ENCODE results near the gene ETV3. TPM values are rescaled to one million over a fixed set of nuclear protein-coding genes. Genes with fewer than 3 reads are reported as not detected.

Gene ETV3
- total RNA-seq, 1 experiment from 2014 or later = 7.3 TPM

DNA sequence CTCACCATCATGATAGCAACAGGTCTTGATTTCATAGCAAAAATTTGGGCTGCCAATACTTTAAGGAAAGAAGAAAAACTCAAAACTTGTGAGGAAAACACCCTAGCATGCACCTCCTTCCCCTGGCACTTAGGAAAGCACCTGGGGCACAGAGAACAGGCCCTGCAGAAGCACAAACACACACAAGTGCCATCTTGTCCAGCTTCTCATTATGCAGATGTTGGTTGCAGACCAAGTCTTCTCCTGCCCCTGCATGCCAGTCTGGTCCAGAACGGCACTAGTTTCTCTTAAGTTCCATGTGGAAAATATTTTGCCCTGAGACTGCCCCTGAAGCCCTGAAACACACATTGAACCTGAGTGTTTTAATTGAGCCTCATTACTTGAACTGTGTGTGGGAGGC lies 6.3 kb upstream of the ETV3 start:
- in situ Hi-C loops (cut with HindIII; ENCODE audit: low pct_unique_long_range_greater_than_20kb, low sequenced_read_pairs) = no loop called here
- no peak for DNase-seq (ENCODE audit: low read depth)

DNA sequence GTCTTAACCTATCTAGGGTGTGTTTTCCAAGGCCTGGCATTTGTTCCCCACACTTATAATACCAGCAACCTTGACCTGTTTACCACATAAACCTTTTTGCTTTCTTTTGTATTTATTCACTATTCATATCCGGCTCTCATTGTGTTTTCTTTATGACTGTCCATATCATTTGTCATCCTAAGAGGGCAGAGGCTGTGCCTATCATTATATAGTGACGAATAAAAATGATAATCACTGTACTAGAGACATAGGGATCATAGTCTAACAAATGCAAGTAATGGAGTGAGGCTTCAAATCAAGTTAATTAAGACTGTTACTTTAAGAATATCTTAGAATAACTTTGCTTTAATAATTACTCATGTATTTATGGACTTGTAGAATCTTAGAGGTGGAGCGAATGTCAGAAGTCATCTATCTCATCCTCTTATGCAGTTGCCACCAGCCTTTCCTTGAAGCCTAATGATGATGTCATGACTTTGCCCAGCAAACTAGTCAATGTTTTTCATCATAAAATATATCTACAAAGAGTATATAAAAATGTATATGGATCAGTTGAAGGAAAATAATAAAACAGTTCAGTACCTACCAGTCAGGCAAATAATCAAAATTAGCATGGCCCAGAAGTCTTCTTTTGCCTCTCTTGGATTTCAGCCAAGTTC lies 4.7 kb upstream of the ETV3 start:
- DNase-seq (ENCODE audit: low read depth) = no peak
- in situ Hi-C loops (cut with HindIII; ENCODE audit: low pct_unique_long_range_greater_than_20kb, low sequenced_read_pairs) = no loop called here

DNA sequence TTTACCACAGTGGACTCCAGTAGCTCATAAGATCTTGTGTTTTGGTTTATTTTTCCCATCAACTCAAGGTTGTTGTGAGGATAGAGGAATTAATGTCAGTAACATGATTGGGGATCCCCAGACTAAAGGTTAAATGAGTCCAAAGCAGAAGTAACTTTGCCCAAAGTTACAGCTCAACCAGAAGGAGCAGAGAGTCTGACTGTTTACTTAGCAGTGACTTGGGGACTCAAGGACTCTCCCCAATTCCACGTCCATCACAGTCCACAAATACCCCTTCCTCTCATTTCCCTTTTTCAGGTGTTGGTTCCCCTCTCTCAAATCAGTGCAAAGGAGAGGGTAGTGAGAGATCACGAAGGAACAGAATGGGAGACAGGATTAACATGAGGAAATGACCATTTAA lies 4.0 kb upstream of the ETV3 start:
- in situ Hi-C loops (cut with HindIII; ENCODE audit: low pct_unique_long_range_greater_than_20kb, low sequenced_read_pairs) = no loop called here
- no peak for DNase-seq (ENCODE audit: low read depth)

DNA sequence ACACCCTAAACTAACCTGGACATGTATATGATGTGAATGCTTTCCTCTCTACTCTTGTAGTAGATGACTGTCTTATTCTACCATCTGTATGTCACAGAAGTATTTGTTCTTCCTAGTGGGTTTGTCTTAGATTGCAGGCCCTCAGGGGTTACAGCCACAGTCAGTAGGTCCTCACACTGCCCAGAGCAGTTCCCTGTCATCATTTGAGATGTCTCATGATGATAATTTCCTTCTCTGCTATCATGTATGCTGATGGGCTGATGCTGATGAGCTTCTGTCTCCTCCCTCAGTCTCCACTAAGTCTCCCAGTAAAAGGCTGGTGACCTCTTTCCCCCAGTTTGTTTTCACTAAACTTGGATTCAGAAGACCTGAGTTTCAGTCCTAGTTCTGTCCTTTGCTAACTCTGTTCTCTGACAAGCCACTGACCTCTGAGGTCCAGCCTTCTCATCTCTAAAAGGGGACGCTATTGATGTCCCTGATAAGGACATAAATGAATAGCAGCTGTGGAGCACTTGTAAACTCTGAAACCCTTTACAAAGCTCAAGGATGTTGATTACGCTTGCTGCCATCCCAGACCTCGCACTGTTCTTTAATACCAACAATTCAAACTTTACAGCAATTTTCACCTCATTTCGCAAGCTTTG lies 3.1 kb upstream of the ETV3 start:
- in situ Hi-C loops (cut with HindIII; ENCODE audit: low pct_unique_long_range_greater_than_20kb, low sequenced_read_pairs) = no loop called here
- DNase-seq (ENCODE audit: low read depth) = no peak

DNA sequence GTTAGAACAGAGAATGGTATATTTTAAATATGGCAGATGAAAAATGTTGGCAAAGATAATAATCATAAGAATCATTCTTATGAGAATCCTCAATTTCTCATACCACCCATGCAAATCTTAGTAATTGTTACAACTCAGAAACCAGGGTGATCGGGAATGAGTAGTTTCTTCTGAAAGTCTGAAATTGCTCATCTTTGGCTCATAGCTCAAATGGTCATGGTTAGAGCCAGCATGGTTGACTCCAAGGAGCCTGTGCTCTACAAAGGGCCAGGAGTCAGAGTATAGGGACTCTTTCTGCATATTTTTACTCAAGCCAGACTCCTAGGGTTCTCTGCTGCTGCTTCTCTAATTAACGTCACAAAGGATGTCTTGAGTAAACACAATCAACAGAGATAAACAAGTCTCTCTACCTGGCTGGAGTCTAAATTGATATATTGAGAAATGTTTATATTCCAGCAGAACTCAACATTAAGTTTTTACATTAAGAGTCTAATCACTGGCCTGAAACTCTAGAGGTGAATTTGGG lies 1.9 kb upstream of the ETV3 start:
- in situ Hi-C loops (cut with HindIII; ENCODE audit: low pct_unique_long_range_greater_than_20kb, low sequenced_read_pairs) = no loop called here
- no peak for DNase-seq (ENCODE audit: low read depth)

DNA sequence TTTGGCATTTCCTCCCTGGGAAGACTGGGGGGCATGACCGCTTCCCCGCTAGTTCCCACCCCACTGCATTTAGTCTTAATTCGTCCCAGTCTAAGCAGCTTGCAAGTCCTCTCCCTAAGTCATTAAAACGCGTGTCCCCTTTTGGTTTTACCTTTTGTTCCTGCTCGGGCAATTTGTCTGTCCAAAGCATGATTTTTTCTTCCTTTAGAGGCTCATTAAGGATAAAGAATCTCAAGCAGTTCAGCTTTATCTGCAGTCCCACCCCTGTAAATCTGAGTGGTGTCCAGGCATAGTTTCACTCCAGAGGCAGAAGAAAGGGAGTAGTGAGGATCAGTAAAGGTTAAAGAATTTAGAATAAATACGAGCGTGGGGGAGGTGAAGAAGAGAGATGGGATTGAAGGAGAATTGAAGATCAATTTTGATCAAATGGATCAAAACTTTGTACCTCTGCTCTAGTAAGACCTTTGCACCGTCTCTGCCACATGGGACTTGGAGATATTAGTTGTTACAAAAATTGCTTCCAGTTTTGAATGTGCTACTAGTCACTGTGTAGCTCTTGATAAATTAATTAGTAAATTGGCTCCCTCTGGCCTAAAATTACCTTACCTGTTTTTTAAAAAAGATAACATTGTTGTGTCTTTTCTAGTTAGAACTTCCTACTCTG lies 989 bp upstream of the ETV3 start:
- in situ Hi-C loops (cut with HindIII; ENCODE audit: low pct_unique_long_range_greater_than_20kb, low sequenced_read_pairs) = no loop called here
- DNase-seq (ENCODE audit: low read depth) = no peak

DNA sequence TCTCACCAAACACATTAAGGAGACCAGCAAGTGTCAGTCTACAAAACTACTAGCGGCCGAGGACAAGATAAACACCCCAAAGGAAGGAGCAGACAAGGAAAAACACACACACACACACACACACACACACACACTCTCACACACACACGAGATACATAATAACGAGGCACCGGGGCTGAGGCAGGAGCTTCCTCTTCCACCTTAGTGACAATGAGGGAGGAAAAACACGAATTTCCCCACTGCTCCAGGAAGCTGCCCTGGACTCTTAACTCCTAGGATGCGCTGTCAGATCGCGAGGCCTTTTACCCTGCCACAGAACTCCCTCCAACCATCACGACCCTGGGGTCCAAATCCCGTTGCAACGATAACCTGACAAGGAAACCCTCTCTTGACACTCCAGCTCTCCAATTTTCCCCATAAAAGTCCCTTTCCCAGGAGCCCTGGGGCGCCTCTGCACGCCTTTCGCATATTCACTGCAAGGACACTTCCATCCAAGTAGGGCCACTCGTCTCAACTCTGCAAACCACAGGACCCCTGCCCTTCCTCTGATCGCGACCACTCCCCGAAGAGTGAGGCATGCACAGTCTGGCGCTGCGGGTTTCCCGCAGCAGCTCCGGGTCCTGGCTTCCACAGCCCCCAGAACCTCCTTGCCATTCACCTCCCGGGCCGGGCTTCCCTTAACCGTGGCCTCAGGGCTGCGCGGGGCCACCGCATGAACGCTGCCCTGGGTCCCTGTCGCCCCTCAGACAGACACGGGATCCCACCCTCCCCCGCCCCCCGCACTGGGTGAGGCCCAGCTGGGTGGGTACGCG lies 581 bp downstream of the ETV3 start:
- in situ Hi-C loops (cut with HindIII; ENCODE audit: low pct_unique_long_range_greater_than_20kb, low sequenced_read_pairs) = no loop called here
- DNase-seq (ENCODE audit: low read depth) = peak; percentile 45

DNA sequence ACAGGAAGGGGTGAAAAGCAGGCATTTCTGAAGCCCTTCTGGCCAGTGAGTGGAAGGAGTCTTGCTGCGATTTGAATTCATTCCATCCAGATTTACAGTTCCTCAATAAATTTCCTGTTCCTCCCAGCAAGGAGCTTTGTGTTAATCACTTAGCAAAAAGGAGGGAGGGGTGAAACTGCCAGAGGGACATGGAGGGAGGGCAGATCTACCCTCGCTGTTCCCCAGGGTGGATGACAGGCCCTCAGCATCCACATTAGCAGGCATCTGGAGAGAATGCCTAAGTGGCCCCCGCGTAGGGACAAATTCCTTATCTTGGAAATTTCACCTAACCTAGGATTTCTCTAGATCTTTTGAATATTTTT lies 1.2 kb downstream of the ETV3 start:
- peak; percentile 6 for DNase-seq (ENCODE audit: low read depth)
- in situ Hi-C loops (cut with HindIII; ENCODE audit: low pct_unique_long_range_greater_than_20kb, low sequenced_read_pairs) = no loop called here

DNA sequence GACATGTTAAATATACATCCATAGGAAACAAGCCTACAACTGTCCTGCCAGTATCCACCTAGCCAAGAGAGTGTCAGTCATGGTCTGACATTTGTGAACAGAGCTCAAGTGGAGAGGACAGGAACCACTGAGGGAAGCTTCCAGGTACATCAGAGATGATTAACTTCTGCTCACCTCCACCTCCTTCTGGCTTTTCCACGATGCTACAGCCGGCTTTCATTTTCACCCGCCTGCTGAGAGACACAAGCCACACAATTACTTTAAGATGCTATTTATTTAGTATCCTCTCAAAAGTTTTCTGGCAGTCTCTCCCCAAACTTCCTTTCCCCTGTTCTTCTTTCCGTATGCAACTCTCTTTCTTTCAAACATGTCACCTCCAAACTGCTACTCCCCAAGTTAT lies 2.1 kb downstream of the ETV3 start:
- in situ Hi-C loops (cut with HindIII; ENCODE audit: low pct_unique_long_range_greater_than_20kb, low sequenced_read_pairs) = no loop called here
- peak; percentile 15 for DNase-seq (ENCODE audit: low read depth)

DNA sequence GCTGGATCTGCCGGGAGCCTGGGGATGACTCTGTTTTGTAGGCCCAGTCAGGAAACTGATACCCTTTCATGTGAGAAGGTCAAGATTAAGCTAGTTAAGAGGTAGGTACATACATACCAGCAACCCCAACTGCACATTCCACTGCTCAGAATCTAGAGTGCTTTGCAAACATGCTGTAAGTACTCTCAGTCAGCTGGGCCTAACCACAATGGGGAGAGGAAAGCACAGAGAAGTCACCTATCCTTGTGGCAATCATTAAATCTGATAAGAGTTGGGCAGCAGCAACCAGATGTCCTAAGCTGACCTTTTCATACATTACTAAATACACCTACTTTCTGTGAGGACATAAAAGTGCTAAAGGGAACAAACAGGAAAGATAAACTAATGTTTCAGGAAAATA lies 2.5 kb downstream of the ETV3 start:
- no peak for DNase-seq (ENCODE audit: low read depth)
- in situ Hi-C loops (cut with HindIII; ENCODE audit: low pct_unique_long_range_greater_than_20kb, low sequenced_read_pairs) = no loop called here

DNA sequence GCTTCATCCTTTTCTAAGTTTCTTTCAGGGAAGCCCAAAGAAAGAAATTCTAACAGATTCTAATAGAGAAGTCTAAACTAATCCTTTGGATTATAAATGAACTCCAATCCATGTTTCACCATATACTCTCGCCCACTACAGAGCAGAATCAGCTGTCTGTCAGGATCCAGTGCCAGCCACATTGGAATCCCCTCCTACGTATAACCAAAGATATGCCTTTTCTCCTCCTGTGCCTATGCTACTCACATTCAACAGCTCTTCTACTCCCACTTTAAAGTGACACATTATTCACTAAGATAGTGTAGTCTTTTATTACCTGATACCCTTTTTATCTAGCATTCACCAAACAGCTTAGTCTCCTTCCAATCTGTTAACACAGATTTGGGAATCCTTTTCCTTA lies 3.1 kb downstream of the ETV3 start:
- in situ Hi-C loops (cut with HindIII; ENCODE audit: low pct_unique_long_range_greater_than_20kb, low sequenced_read_pairs) = no loop called here
- no peak for DNase-seq (ENCODE audit: low read depth)

DNA sequence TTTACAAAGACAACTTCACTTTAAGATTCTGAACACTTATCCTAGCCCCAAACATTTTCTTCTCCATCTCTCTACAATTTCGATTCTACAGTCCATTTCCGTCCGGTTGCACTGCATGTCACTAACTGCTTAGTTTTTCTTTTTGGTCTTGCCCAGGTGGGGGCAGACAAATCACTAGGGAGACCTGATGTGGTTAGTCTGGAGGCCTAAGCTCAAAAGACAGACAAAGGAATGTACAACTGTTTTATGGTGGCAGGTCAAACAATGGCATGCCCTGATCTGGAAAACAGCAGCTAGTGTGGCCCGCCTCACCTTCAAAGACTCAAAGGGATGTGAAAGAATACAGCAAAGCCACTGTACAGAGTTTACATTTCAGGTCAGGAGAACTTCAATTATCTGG lies 3.8 kb downstream of the ETV3 start:
- DNase-seq (ENCODE audit: low read depth) = no peak
- in situ Hi-C loops (cut with HindIII; ENCODE audit: low pct_unique_long_range_greater_than_20kb, low sequenced_read_pairs) = no loop called here

DNA sequence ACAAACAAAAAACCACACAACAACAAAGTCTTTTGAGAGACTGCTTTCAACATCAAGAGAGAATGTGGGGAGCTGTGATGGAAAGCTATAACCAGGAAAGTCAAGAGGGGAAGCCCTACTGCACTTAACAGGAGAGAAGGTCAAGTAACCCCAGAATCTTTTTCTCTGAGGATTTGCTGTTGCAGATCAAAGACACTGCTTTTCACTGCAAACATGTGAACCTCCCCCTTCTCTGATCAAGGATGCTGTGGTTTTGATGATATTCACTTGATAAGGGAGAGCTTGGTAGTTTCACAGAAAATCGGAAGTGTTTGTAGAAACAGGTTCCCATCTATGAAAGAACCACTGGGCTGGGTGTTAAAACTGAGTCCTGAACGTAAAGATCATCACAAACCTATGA lies 4.8 kb downstream of the ETV3 start:
- in situ Hi-C loops (cut with HindIII; ENCODE audit: low pct_unique_long_range_greater_than_20kb, low sequenced_read_pairs) = no loop called here
- DNase-seq (ENCODE audit: low read depth) = no peak

DNA sequence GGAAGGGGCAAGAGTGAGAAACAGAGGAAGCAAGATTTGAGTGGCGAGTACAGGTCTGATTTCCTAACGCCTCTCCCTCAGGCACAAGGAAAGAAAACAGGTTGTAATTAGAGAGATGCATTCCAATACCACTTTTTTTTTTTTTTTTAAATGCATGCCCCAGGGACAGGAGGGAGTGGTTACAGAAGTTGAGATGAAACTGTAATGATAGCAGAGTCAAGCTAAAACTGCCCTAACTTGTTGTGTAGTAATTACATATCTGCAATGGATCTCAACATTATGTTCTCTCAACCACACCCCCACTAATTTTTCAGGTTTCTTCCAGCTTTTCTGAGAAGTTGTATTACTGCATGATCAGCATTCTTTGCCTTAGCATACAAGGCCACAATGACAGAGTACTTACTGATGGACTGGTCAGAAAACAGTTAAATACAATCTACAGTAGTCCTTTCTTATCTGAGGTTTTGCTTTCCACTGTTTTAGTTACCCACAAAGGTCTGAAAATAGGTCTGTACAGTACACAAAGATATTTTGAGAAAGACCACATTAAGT lies 5.5 kb downstream of the ETV3 start:
- DNase-seq (ENCODE audit: low read depth) = no peak

DNA sequence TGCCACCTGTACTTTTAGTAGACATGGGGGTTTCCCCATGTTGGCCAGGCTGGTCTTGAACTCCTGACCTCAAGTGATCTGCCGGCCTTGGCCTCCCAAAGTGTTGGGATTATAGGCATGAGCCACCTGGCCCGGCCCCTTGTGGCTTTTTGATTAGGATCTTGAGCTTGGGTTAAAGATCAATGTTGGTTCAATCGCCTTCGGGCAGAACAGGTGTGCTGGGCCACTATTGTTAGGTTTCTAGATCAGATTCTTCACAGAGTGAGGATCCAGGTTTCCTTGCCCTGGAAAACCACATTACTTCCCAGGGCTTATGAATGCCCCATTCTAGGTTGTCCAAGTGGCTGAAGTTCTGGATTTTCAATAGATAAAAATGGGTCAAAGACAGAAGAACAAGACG lies 6.1 kb downstream of the ETV3 start:
- in situ Hi-C loops (cut with HindIII; ENCODE audit: low pct_unique_long_range_greater_than_20kb, low sequenced_read_pairs) = no loop called here
- DNase-seq (ENCODE audit: low read depth) = no peak

More for the DNA sequence above, 5.5 kb downstream of the ETV3 start:
- in situ Hi-C loops (cut with HindIII; ENCODE audit: low pct_unique_long_range_greater_than_20kb, low sequenced_read_pairs) = no loop called here

DNA sequence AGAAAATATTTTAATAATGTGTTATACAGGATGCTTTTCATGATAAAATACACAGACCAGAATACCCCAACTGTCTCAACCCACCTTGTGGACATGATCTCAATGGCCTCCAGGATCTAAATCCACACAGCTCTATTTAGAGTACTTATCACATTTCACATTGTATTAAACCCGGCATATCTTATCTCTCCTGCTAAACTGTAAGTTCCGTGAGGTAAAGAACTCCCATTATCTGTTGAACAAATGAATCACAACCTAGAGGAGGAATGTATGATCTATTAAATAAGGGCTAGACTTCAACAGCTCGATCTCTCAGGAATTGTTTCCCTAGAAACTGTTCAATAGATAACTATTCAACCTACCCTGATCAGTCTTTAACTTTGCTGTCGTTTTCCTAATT lies 6.9 kb downstream of the ETV3 start:
- no peak for DNase-seq (ENCODE audit: low read depth)
- in situ Hi-C loops (cut with HindIII; ENCODE audit: low pct_unique_long_range_greater_than_20kb, low sequenced_read_pairs) = no loop called here

DNA sequence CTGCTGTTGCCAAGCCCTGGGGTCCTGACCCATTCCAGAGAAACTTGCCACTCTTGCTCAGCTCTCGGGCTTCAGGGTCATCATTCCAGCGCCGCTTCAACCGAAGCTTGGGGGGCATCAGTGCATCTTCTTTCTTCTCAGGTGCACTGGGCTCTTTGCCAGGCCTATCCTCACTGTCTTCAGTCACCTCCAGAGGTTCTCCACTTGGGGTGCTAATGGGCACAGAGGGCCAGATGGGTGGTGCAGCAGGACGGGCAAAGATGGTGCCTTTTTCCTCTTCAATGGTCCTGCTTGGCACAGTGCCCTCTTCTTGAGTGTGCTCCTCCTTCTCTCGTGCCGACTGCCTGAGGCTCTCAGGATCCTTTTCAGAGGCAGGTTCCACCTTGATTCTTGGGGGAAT lies 13.3 kb downstream of the ETV3 start:
- DNase-seq (ENCODE audit: low read depth) = no peak

DNA sequence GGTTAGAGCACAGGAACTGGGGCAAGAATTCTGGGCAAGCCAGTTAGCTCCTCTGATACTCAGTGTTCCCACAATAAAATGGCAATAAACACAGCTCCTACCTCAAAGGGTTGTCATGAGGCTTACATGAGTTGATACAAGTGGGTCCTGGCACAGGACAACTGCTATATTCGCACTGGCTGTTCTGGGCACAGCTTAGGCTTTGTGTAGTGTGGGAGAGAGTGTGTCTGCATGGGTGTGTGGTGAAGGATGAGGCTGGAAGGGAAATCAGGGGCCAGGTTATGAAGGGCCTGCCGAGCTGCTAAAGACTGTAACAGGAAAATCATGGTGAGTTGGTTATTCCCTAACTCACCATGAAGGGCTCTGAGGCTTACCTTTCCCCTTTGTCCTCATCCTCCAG lies 18.7 kb downstream of the ETV3 start:
- in situ Hi-C loops (cut with HindIII; ENCODE audit: low pct_unique_long_range_greater_than_20kb, low sequenced_read_pairs) = no loop called here

More for the DNA sequence above, 13.3 kb downstream of the ETV3 start:
- in situ Hi-C loops (cut with HindIII; ENCODE audit: low pct_unique_long_range_greater_than_20kb, low sequenced_read_pairs) = no loop called here

DNA sequence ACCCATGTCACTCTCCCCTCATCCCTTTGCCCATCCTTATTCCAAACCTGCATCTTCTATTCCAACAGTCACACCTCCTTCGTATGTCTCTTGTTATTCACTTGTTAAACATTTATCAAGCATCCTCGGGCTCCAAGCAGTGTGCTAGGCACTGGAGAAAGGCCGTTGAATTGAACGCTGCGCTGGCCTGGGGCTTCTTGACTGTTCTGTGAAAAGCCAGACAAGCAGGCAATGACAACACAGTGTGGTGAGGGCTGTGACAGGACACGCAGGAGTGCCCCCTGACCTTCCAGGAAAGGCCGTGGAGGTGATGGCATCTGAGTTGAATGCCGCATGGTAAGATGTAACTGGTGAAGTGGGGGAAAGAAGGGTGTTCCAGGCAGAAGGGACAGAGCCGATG lies 19.2 kb downstream of the ETV3 start:
- no peak for DNase-seq (ENCODE audit: low read depth)
- in situ Hi-C loops (cut with HindIII; ENCODE audit: low pct_unique_long_range_greater_than_20kb, low sequenced_read_pairs) = no loop called here

More for the DNA sequence above, 18.7 kb downstream of the ETV3 start:
- DNase-seq (ENCODE audit: low read depth) = no peak

Data from Caki2 (cell line).